ENCODE results near the gene PTOV1. TPM values are rescaled to one million over a fixed set of nuclear protein-coding genes. Genes with fewer than 3 reads are reported as not detected.

The PTOV1 gene
- polyA plus RNA-seq, 4 donors: 218 to 399 (median 268) TPM

DNA sequence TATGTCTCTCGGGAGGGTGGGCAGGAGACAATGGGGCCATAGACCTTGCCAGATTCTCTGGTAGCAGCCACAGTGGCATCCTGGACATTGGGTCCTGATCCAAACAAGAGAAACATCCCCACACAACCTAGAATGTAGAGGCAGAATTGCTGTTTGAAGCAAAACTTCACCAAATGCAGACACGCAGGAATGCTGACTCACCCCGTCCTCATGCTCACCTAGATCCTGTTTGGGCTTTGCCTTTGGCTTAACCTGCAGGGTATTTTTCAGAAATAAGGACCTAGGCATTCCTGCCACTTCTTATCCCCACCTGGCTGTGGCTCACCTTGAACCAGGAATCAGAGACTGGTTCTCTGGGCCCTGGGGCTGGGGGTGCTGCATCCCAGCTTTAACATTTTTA lies 33.8 kb downstream of the PTOV1 start:
- DNase-seq (ENCODE audit: low read depth in 4 of 4, low spot score in 3 of 4): no peak

DNA sequence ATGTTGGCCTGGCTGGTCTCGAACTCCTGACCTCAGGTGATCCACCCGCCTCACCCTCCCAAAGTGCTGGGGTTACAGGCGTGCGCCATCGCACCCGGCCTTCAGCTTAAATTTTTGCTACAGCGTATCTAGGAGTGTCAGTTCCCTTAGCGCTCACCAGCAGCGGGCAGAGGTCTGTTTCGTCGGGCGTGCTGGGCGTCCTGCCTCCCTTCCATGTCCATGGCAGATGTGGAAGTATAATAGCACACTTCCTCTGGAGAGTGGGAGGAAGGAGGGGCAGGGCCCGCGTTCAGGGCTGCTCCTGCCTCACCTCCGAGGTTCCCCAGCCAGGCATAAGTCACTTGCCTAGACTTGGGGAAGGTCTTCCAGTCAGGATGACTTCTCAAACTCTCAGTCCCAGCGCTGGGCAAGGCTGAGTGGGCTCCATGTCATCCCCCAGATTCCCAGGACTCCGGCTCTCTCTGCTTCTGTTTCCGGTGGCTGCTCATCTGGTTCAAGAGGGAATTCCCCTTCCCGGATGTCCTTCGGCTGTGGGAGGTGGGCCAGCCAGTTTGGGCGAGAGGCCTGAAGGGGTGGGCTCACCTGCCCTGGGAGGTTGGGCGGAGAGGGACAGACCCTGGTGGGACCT lies 36.2 kb downstream of the PTOV1 start:
- DNase-seq (ENCODE audit: low read depth in 4 of 4, low spot score in 3 of 4): no peak

DNA sequence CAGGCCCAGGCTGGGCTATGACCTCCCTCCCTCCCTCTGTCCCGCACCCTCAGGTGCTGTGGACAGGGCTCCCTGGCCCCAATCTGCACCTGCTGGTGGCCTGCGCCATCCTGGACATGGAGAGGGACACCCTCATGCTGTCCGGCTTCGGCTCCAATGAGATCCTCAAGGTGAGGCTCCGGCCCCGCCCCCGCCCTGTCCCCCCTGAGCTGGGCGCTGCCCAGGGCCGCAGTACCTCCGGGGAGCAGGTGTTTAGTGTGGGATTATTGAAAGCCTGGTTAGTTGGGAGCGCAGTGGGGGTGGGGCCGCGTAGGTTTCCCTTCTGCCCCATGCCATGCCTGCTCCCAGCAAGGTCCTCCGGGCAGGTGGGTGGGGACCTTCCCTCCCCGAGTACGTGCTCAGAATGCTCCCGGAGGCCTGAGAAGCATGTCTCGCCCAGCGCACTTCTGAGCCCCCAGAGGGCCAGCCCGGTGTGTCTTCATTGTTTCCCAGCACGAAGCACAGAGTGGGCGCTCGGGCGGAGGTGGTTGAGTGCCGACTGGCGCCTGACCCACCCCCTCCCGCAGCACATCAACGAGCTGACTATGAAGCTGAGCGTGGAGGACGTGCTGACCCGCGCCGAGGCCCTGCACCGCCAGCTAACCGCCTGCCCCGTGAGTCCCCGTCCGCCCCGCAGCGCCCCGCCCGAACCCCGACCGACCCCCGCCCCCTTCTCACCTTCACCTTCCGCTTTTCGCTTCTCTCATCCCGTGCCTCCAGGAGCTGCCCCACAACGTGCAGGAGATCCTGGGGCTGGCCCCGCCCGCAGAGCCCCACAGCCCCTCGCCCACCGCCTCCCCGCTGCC lies 36.9 kb downstream of the PTOV1 start:
- DNase-seq (ENCODE audit: low read depth in 4 of 4, low spot score in 3 of 4): no peak

DNA sequence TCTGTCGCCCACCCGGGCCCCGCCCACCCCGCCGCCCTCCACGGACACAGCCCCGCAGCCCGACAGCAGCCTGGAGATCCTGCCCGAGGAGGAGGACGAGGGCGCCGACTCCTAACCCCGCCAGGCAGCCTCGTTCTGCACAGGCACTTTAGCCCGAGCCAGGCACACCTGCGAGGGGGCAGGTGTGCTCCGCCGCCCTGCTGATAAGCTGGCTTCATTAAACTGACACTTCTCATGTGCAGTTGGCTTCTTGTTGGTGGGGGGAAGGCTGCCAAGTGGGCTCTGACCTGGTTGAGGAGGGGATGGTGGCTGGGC lies 37.5 kb downstream of the PTOV1 start:
- DNase-seq (ENCODE audit: low read depth in 4 of 4, low spot score in 3 of 4): no peak

DNA sequence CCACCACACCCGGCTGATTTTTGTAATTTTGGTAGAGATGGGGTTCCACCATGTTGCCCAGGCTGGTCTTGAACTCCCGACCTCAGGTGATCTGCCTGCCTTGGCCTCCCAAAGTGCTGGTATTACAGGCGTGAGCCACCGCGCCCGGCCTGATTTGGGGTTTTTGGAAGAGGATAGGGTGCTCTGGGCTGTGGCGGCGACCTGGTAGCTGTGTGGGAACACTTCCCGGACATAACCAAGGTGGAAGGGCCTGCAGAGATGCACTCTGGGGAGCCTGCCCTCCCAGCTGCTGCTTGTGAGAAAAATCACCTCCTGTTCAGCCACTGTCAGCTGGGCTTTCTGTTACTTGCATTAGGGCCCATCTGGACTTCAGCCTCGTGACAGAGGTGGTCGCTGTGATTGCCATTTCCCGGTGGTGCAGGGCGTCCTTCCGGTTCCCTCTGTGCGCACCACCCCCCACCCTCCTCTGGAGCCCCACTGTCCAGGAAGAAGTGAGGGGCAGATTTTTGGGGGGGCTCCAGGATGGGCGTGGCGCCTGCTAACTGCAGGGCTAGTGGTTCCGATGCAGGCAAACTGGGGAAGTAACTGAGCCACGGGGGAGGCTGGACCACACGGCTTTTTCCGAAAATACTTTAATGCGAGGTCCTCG lies 38.2 kb downstream of the PTOV1 start:
- DNase-seq (ENCODE audit: low read depth in 4 of 4, low spot score in 3 of 4): no peak

DNA sequence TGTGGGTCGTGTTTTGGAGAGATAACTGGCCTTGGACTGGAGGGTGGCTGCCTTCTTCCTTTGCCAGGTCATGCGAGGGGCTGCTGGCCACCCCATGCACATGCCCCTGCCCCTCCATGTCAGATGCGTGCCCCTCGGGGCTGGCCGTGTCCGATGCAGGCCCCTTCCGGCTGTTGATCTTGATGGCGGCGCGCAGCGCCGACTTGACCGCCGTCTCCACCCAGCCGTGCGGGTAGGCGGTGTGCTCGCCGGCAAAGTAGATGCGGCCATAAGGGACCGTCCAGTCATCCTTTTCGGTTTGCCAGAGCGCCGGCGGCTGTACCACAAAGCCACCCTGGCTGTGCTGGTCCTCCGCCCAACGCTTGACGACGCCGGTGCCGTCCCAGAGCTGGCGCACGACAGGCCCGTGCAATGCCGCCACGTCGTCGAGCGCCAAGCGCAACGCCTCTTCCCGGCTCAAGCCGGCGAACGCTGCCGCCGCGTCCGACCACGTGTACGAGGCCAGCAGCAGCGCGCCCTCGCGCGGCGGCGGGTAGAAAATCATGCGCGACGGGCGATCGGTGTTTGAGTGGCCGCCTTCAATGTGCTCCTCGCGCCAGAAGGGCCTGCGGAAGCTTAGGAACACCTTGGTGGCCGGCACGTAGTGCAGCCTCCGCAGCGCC lies 38.9 kb downstream of the PTOV1 start:
- DNase-seq (ENCODE audit: low read depth in 4 of 4, low spot score in 3 of 4): peak in 1 of 4 donors; percentile 69

DNA sequence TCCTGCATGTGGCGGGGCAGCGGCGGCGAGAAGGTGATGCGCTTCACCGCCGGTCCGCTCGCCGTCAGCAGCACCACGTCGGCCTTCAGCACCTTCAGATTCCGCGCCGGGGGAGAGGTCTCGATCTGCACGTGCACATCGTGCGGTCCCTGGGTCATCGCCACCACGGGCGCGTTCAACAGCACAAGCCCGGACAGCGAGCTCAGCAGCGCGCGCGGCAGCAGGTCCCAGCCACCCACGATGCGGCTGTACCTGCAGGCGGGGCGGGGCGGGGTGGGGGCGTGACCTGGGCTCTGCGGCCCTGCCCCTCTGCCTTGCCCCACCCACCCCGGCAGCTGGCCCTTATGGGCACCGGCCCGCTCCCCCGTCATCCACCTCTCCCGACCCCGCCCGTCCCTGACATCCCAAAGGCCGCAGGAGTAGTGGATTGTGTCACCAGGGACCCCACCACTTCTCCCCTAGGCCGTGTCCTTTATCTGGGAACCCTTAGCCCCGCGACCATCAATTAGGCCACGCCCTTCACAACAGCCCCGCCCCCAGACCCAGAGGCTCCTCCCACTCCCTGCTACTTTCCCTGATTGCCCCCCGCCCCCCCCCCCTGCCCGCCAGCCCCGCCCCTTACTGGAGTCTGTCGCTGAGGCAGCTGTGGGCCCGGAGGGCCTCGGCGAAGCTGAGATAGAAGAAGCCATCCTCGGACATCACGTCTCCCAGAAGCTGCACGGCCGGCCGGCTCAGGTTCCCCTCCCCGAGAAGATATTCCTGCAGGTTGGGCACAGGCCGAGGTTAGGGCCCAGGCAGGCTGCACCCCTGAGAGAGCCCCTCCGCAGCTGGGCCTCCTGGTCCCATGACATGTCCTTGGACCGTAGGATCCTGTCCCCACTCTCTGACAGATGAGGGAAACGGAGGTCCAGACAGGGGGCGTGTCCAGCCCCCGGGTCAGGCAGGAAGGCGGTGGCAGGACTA lies 39.7 kb downstream of the PTOV1 start:
- no peak for DNase-seq (ENCODE audit: low read depth in 4 of 4, low spot score in 3 of 4)

DNA sequence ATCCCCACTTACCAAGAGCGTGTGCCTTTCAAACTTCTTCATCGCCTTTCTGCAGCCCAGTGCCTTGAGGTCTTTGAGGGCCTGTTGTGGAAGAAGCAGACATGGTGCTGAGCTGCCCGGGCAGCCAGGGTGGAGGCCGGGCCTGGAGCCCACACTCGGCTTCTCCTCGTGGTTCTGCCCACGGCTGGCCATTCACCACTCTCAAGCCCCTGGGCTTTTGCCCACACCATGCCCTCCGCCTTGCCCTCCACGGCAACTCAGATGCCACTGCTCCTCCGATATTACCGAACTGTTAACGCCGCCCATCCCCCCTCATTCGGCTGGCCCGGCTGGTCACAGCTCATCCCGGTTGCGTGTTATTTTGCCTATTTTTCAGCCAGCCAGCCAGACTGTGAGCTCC lies 40.4 kb downstream of the PTOV1 start:
- DNase-seq (ENCODE audit: low read depth in 4 of 4, low spot score in 3 of 4): no peak

DNA sequence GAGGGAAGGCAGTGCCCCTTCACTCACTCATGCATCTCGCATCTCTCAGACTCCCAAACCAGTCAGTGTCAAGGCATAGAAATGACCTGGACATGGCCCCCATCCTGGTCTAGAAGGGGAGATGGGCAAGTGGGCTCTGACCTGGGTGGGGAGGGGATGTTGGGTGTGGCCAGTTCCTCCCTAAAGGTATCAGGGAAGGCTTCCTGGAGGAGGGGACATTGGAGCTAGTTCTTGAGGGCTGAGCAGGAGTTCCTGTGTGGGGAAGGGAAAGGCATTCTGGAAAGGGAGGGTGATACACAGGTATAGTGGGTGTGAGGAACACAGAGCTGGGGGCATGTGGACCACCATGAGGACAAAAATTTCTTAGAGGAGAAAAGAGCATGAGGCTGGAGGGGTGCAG lies 41.8 kb downstream of the PTOV1 start:
- no peak for DNase-seq (ENCODE audit: low read depth in 4 of 4, low spot score in 3 of 4)

DNA sequence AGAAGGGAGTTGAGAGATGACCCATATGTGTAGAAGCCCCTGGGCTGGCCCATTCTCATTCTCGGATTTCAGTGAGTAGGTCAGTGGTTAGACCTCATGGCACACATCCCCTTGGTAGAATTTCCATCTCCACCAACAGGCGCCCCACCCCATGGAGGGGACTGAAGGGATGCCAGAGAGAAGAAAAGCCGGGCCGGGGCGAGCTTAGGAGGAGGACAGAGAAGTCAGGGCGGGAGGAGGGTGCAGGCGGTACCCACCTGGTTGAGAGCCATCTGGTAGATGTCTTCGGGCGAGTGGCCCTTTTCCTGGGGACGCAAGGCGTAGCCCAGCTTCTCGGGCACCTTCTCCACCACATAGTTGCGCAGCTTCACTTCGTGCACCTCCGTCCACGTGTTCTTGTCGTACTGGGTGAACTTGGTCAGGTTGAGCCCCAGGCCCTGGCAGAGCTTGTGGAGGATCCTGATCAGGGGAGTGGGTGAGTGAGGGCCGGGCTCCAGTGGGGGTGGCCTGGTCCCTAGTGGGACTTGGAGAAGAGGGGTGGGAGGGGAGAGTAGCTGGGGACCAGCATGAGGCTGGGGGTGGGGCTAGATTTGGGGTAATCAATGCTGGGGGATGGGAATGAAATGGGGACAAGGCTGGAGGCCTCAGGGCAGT lies 43.2 kb downstream of the PTOV1 start:
- DNase-seq (ENCODE audit: low read depth in 4 of 4, low spot score in 3 of 4): no peak

DNA sequence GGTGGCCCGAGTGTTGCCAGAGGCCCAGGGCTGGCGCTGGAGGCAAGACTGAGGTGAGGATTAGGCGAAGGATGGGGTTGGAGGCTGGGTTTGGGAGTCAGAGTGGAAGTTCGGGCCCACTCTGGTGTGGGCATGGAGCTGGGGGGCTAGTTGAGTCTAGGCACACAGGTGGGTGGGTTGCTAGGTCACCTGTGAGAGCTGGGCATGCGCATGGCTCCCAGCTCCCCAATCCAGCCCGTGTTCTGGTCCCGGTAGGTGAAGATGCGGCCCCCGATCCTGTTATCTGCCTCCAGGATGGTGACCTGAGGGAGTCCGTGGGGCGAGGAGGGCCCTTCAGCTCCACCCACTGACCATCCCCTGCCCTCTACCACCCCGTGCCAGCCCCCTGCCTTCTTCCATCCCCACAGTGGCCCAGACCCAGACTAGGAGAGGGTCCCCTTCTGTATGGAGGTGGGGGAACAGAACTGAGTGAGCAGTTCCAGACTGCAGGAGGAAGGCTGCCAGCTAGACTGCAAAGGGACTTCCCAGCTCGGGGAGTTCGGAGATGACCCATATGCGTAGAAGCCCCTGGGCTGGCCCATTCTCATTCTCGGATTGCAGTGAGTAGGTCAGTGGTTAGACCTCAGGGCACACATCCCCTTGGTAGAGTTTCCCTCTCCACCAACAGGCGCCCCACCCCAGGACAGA lies 44.1 kb downstream of the PTOV1 start:
- no peak for DNase-seq (ENCODE audit: low read depth in 4 of 4, low spot score in 3 of 4)

DNA sequence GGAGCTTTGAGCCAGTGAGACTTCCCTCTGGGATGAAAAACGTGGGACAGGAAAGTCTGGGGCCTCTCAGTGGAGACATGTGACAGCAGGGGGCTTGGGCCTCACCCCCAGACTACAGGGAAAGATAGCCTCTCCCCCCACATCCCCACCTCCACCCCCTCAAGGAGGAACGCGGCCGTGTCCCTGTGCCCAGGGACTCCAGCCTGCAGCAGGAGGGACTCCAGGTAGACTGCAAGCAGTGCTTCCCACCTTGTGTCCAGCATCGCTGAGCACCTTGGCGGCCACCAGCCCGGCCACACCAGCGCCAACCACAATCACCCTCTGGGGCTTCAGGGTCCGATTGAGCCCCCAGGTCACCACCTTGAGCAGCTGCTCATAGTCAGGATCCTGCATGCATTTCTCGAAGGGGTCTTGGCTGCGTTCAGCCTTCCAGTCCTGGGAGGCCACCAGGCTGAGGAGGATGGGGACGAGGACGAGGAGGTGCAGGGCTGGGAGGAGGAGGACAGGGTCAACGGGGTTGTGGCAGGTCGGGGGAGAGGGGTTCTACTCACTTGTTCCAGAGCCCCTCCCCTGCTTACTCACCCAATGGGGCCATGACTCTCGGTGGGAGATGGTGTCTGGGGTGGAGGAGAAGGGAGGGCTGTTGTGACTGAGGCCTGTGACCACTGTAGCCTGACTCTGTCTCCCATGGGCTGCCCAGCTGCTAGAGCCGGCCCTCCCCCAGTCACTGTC lies 44.8 kb downstream of the PTOV1 start:
- DNase-seq (ENCODE audit: low read depth in 4 of 4, low spot score in 3 of 4): no peak

DNA sequence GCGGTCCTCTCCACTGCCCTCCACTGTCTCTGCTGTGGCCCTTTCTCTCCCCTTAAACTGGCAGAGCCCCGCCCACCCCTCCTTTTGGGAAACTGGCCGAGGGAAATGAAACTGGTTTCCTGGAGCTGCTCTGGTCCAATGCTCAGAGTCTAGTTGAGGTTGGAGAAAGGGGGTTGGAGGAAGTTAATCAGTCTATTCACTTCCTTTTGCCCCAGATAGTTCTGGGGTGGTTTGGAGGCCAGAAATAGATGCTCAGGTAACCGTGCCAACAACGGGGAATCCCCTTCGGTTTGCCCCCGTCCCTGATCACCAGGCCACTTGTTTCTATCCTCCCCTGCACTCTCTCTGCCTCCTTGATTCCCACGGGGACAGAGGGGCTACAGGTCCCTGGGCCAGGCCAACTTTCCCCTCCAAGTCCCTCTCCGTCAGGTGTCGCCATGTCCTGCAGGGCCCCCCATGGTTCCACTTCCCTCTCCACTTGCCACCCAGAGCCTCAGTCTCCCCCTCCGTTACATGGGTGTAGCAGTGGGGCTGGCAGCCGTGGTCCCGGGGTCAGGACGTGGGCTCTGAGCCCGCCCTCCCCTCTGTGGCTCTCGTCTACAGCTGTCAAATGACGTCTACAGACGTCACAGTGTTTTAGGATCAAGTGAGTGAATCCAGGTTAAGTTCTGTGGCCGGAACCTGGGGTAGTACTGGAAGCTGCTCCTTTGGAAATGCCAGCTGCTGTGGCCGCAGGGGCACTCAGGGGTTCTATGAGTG lies 46.1 kb downstream of the PTOV1 start, which contains the start of gene IL4I1:
Gene IL4I1, minus strand, starts transcription at position 25 of the 759 bp plus-strand sequence. CDS start 727 bp downstream, outside the sequence.
- DNase-seq (ENCODE audit: low read depth in 4 of 4, low spot score in 3 of 4): no peak

DNA sequence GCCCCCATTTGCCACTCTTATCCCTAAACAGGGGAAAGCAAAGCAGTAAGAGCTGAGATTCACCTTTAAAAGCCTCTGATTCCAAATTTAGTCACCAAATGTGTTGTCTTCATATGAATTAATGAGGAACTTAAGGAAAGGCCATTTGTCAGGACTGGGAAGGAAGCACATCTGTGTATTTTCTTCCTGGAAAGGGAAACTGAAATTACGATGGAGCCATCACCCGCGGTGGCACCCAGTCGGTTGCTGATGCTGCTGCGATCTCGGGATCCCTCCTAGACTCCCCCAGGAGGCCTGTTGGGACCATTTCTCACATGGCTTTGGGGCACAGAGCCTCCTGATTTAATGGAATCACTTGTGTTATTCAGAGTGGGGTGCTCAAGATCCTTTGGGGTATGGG lies 53.2 kb downstream of the PTOV1 start:
- no peak for DNase-seq (ENCODE audit: low read depth in 4 of 4, low spot score in 3 of 4)

DNA sequence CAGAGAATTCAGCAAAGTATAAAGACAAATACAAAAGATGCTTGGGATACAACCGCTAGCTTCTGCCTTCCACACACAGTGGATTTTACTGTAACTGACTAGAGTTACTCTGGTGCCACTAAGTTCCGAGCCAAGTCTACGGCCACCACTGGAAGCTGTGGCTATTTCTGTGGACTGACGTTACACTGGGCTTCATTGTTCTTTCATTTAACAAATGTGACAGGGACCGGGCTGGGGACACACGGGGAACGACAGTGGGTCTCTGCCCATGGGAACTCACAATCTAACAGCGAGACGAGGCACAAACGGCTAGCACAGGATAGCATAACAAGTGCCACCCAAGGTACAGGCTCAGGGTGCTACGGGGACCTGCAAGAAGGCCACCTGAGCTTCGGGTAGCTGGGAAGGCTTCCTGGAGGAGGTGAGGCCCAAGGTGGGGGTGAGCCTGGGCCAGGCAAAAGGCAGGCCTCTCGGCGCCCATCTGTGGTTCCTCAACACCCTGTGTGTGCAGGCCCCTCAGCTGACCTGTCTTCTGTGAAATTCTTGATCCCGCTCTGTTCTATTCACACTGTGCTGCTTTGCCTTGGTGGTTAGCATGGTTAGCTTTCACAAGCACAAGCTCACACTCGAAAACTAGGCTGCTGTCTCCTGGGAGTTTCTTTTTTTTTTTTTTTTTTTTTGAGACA lies 56.1 kb downstream of the PTOV1 start:
- DNase-seq (ENCODE audit: low read depth in 4 of 4, low spot score in 3 of 4): no peak

DNA sequence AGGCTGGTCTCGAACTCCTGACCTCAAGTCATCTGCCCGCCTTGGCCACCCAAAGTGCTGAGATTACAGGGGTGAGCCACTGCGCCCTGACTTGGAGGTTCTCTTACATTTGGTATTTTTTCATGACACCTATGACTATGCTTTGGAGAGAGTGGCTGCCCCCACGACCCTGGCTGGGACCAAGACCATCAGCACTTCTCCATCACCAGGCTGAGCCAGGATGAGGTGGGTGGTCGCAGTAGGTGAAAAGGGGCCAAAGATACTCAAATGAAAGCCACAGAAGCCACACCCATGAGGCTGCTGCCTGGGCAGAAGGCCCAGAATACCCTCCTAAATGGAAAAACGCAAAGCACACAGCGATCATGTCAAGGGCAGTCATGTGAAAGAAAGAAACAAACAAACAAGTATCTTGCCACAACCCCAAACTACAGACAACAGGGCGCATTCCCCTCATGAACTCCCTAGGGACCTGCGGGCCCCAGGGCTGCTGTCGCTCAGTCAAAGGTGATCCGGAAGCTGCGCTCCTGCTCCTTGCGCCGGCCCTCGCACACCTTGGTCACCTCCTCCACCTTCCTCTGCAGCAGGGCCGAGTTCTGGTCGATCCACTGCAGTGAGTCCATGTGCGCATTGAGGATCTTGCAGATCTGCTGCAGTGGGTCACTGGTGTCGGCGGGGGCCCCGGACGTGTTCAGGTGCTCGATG lies 56.9 kb downstream of the PTOV1 start:
- no peak for DNase-seq (ENCODE audit: low read depth in 4 of 4, low spot score in 3 of 4)
